Mammary epithelial cell (primary cell): Measurements from ENCODE around the gene GALM.

ENCODE experiments used
- CTCF ChIP-seq, 2 donors: IDR thresholded peaks in 1 of 2; conservative IDR thresholded peaks in 1 of 2; 2 replicates each; pipeline ENCODE4 v1.5.1; 2011 to 2012; ENCODE audit warnings: inconsistent platforms in 2 of 2, low read length in 2 of 2, mild to moderate bottlenecking in 2 of 2, control low read depth in 1 of 2, low read depth in 1 of 2; ENCODE audit not compliant: insufficient read depth in 1 of 2; ENCODE audit errors: extremely low read depth in 1 of 2
- EZH2 ChIP-seq: IDR thresholded peaks from 2 replicates; pipeline ENCODE4 v1.6.1; 2012; ENCODE audit warnings: low read length, inconsistent platforms, borderline replicate concordance

DNA sequence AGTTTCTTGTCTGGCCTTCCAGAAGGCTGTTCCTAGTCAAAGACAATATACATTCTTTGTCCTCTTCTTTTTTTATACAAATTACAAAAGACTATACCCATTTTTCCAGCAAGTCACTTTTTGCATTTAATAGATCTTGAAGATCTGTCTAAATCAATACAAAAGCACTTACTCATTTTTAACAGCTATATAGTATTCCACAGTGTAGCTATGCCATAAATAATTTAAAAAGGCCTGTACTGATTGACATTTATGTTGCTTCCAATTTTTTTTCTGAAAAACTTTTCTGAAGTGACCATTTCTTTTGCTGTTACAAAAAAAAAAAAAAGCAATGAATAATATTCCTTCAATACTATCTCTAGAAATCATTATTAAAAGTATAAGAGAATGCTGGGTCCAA is 32.9 kb upstream of the GALM start:
- TF ChIP-seq CTCF (conservative IDR thresholded peaks at IDR 0.05 in 1 of 2, IDR thresholded peaks at IDR 0.05 in 1 of 2; ENCODE audit: extremely low read depth in 1 of 2, insufficient read depth in 1 of 2, low read depth in 1 of 2, low read length in 2 of 2) (no peak), EZH2 (no peak)
